ENCODE results near the gene TARDBP. TPM values are rescaled to one million over a fixed set of nuclear protein-coding genes. Genes with fewer than 3 reads are reported as not detected.
"Not testable (repeated sequence)": the region's sequence is repeated elsewhere in the genome, so short reads cannot be mapped to it uniquely, and the experiment has no call there.

TARDBP gene
- total RNA-seq, 8 experiments from 2014 or later: 49.0 to 165 (median 105) TPM

DNA sequence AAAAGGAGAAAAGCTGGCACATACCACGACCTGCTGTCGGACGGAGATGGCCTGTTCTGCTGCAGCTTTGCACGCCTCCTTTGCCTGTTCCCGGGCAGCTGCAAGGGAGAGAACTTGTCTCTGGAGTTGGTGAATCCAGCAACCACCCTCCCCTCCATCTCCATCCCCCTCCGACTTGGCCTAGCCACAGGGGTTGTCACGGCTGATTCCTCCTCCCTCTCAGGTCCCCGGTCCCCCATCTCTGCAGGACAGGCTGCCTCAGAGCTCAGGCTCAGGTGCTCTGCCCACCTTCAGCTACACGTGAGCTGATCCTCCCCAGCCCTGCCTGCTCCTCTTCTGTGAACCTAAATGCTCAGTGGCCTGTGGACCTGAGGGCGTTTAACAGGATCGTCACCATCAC is 58.4 kb downstream of the TARDBP start:
- WGBS, 10 experiments: 87 to 100% (median 94%) methylated on average over 1 to 6 of the region's 11 CpGs; no CpG with 5 or more reads in 3 of the 10 experiments
- Histone ChIP-seq H3K27ac (no peak overlapping the region), H3K4me3 (no peak overlapping the region), H3K4me1 (replicated peaks in 1 of 2) (no peaks in the 10 kb centered on the region)
- in situ Hi-C loops (cut with MboI; ENCODE audit: low pct_unique_long_range_greater_than_20kb in 2 of 9, low sequenced_read_pairs in 9 of 9, unreplicated experiment in 9 of 9): no loop called here
- no peak for ATAC-seq (replicated peaks in 6 of 8)

- 68 to 100% (median 80%) methylated on average over 1 to 15 of the region's 15 CpGs; no CpG with 5 or more reads in 1 of the 10 experiments for WGBS, 10 experiments
- H3K4me3 ChIP-seq: no peak overlapping the region
- H3K27ac ChIP-seq: no peak overlapping the region
- H3K4me1 ChIP-seq (replicated peaks in 1 of 2): no peaks in the 10 kb centered on the region
- peak in 2 of 8 experiments; percentile 27 to 63 for ATAC-seq (replicated peaks in 6 of 8)
- in situ Hi-C loops (cut with MboI; ENCODE audit: low pct_unique_long_range_greater_than_20kb in 2 of 9, low sequenced_read_pairs in 9 of 9, unreplicated experiment in 9 of 9): no loop called here
These were observed 59.2 kb downstream of the TARDBP start for GRCh38 chr1:11071463-11072215.

DNA sequence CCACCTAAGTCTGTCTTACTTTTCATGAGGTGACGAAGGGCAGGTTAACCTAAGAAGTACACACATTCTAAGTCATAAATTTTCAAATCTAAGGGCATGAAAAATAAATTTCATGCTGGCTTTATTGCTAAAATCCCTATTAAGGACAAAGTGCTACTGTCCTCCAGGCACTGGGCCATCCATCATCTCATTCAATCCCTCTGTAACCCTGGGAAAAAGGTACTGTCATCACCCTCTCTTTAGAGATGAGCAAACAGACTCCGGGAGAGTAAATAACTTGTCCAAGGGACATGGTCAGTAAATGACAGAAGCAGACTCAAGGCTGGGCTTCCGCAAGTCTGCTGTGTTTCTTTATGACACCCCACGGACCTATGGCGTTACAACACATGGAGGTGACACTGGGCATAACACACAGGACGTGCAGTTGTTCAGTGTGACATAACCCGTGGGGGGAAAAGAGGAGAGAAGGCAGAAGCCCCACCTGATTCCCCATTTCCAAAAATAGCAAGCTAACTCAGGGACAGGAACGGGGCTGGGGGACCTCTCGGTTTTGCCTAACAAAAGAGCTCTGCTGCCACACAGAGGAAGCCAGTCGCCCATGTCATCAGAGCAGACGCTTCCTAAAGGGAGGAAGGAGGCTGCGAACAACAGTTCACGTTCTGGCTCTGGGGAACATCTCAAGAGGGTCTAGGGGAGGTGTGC is 59.9 kb downstream of the TARDBP start:
- WGBS, 10 experiments: 48 to 94% (median 81%) methylated on average over 2 to 12 of the region's 13 CpGs; no CpG with 5 or more reads in 1 of the 10 experiments
- no peak overlapping the region for H3K4me3 ChIP-seq
- peak in 3 of 8 experiments; percentile 15 to 74 (median 72) for ATAC-seq (replicated peaks in 6 of 8)
- in situ Hi-C loops (cut with MboI; ENCODE audit: low pct_unique_long_range_greater_than_20kb in 2 of 9, low sequenced_read_pairs in 9 of 9, unreplicated experiment in 9 of 9): no loop called here
- H3K27ac ChIP-seq: no peak overlapping the region
- no peaks in the 10 kb centered on the region for H3K4me1 ChIP-seq (replicated peaks in 1 of 2)

GRCh38 chr1:11073398-11073797 is 60.9 kb downstream of the TARDBP start:
- 90 to 96% (median 93%) methylated on average over 2 to 4 of the region's 7 CpGs; no CpG with 5 or more reads in 5 of the 10 experiments for WGBS, 10 experiments
- ATAC-seq (replicated peaks in 6 of 8); H3K4me1 ChIP-seq (replicated peaks in 1 of 2); H3K27ac ChIP-seq; H3K4me3 ChIP-seq; in situ Hi-C loops (cut with MboI; ENCODE audit: low pct_unique_long_range_greater_than_20kb in 2 of 9, low sequenced_read_pairs in 9 of 9, unreplicated experiment in 9 of 9): not testable (repeated sequence)

Other genes with a start within 250 kb of the TARDBP start
- gene CASZ1, start 216.0 kb upstream of the TARDBP start, total RNA-seq: 10 to 100 TPM in 2 of 8 experiments, 1 to 10 TPM in 5, under 1 TPM in 1; 0.46 to 15.1 (median 6.4) TPM
- 1 to 10 TPM; 1.2 to 5.9 (median 3.2) TPM for gene MASP2, start 34.6 kb downstream of the TARDBP start, total RNA-seq
- gene SRM, start 47.4 kb downstream of the TARDBP start, total RNA-seq: 100 to 1,000 TPM in 3 of 8 experiments, 10 to 100 TPM in 5; 42.6 to 256 (median 75.3) TPM
- gene EXOSC10, start 87.2 kb downstream of the TARDBP start, total RNA-seq: 10 to 100 TPM; 39.0 to 88.7 (median 57.9) TPM
- 1 to 10 TPM in 3 of 8 experiments, under 1 TPM in 5; 0.16 to 4.7 (median 0.68) TPM for gene ANGPTL7, start 176.7 kb downstream of the TARDBP start, total RNA-seq
- 10 to 100 TPM; 27.9 to 59.9 (median 51.2) TPM for gene MTOR, start 249.9 kb downstream of the TARDBP start, total RNA-seq

Measured in motor neuron (in vitro differentiated cells).